GM13977 (cell line): ENCODE data around the gene SPDEF.

Source experiments
- DNase-seq: peaks from one replicate; pipeline ENCODE4 v3.0.0; 2012; ENCODE audit warnings: low spot score
- CTCF ChIP-seq: IDR thresholded peaks from 2 replicates; pipeline ENCODE4 v1.5.1; 2012; ENCODE audit warnings: mild to moderate bottlenecking, control low read depth; ENCODE audit not compliant: insufficient read depth; ENCODE audit errors: extremely low read depth, missing control alignments
- in situ Hi-C: fragments of 300-500 bp; cut with MboI; formaldehyde crosslinking; loops from one replicate; pipeline ENCODE4 v1.12.0; 2022; ENCODE audit warnings: low sequenced_read_pairs, low pct_unique_long_range_greater_than_20kb, mixed read lengths, inconsistent platforms; ENCODE audit not compliant: unreplicated experiment

The SPDEF gene

DNA sequence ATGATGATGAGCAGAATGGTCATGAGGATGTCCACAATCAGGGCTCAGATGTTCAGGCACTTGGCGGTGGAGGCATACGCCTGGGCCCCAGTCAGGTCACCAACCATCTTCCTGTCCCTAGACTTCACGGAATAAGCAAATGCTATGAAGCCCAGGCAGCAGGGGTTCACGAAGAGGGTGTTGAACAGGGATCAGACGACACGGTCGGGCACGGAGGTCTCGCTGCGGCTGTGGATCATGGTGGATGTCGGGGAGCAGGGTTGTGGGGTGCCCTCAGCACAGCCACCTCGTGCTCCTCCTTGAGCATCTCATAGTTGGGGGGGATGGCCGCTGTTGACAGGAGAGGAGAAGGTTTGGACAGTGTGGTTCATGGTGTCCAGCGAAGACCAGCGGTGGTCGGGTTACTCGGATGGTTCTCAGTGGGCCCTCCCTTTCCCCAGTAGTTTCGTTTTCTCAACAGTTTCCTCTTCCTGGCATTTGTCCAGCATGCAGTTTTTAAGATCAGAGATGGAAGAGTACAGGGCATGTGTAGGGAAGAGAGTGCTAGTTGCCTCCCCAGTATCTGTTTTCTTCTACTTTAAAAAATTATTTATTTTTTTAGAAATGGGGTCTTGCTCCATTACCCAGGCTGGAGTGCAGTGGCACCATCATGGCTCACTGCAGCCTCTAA, 20.3 kb upstream of the SPDEF start:
- no peak for DNase-seq
- TF ChIP-seq CTCF, result no peak
- in situ Hi-C loops, result no loop called here

DNA sequence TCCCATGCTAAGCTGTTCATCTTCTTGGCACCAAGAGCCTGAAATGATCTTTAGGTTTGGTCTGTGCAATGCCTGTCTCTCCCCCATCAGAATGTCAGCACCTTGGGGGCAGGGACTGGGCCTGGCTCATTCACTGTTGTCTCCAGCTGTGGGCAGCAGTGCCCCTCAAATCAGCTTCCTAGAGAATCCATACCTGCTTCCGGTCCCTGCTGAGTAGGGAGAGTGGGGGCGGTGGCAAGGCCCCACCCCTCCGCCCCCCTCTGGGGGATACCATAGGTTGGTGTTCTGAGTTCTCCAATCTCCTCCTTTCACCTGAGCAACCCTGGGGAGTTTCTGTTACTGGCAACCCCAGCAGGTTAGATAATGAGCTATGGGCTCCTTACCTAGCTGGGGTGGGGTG, 19.2 kb upstream of the SPDEF start:
- DNase-seq, result no peak
- TF ChIP-seq CTCF, result no peak
- in situ Hi-C loops, result no loop called here

DNA sequence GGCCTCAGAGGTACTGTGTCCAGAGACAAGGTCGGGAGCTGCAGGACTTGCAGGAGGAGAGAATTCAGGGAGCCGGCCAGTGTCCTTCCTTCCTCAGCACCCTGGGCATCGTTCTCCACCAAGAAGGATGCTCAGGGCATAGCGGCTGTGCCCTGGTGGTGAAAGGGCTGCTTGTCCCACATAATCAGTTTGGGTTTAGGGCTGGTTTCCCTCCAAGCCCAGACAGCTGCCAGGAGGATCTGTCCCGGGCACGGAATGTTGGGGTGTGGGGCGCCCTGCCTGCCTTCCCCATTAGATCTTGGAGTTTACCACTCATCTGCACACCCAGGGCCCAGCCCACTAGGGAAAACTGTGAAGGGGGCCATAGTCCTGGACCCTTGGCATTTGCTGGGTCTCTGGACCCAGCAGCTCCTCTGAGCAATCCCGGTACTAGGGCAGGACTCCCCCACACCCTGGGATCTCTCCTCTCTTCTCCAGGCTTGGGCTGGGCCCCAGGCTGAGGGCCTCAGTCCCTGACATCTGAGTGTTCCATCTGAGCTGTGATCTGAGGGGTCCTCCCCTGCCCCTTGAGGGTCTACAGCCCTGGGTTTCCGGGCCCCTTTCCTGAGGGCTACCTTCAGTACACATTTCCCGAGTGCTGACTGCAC, 18.6 kb upstream of the SPDEF start:
- in situ Hi-C loops, result no loop called here
- DNase-seq, result no peak

GRCh38 chr6:34573567-34574183, 17.5 kb upstream of the SPDEF start:
- DNase-seq, result peak; percentile 16
- in situ Hi-C loops, result no loop called here

More for the DNA sequence above, 18.6 kb upstream of the SPDEF start:
- TF ChIP-seq CTCF, result no peak

DNA sequence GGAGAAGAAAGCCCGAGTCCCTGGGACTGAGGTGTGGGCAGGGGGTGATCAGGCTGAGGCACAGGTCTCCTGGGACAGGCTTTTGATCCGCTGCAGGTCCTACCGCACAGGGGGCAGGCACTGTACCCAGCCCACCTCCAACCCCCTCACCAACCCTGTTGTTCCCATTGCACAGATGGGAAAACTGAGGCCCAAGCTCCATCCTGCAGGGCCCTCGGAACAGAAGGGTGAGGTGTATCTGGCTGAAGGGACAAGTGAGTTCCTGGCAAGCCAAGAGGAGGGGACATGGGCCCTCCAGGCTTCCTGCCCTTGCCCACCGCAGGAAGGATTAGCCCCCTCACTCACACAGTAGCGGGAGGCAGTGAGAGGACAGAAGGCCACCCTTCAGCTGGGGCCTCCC, 16.5 kb upstream of the SPDEF start:
- TF ChIP-seq CTCF, result no peak
- no peak for DNase-seq
- in situ Hi-C loops, result no loop called here

More at GRCh38 chr6:34573567-34574183, 17.5 kb upstream of the SPDEF start:
- TF ChIP-seq CTCF, result no peak

DNA sequence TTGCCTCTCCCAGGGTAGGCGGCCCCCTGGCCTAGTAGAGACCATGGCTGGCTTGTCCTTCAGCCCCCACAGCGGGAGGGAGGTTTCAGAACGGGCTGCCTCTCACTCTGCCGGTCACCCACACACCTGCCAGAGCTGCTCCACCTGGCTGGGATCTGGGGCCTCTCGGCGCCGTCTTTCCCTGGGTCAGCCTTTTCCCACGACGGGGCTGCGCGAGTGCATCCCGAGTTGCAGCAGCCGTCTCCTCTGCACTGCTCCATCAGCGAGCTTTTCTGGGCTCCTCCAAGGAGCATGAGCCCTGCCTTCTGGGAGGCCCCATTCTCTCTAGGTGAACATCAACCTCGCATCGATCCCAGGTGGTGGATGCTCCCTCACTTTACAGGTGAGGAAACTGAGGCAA, 15.9 kb upstream of the SPDEF start:
- DNase-seq, result no peak
- in situ Hi-C loops, result no loop called here
- no peak for TF ChIP-seq CTCF
